Ishikawa (cell line): ENCODE measurements around the gene FXYD3.

Experiments
- CEBPB ChIP-seq: IDR thresholded peaks from 2 replicates; pipeline ENCODE4 v1.6.1; 2012
- CREB1 ChIP-seq: IDR thresholded peaks from 2 replicates; pipeline ENCODE4 v1.6.1; 2012; ENCODE audit warnings: low read depth
- EGR1 ChIP-seq: IDR thresholded peaks from 2 replicates; pipeline ENCODE4 v1.6.1; 2012
- EP300 ChIP-seq: IDR thresholded peaks from 2 replicates; pipeline ENCODE4 v1.6.1; 2012; ENCODE audit warnings: borderline replicate concordance
- FOXM1 ChIP-seq: IDR thresholded peaks from 2 replicates; pipeline ENCODE4 v1.6.1; 2012; ENCODE audit warnings: low read depth, borderline replicate concordance
- MAX ChIP-seq: IDR thresholded peaks from 2 replicates; pipeline ENCODE4 v1.6.1; 2012
- NFIC ChIP-seq: IDR thresholded peaks from 2 replicates; pipeline ENCODE4 v1.6.1; 2012
- RAD21 ChIP-seq: IDR thresholded peaks from 2 replicates; pipeline ENCODE4 v1.6.1; 2012; ENCODE audit warnings: low read depth
- REST ChIP-seq: IDR thresholded peaks from 2 replicates; pipeline ENCODE4 v1.6.1; 2012; ENCODE audit warnings: low read depth, mild to moderate bottlenecking
- TAF1 ChIP-seq: IDR thresholded peaks from 2 replicates; pipeline ENCODE4 v1.6.1; 2012; ENCODE audit warnings: low read depth, mild to moderate bottlenecking
- TCF12 ChIP-seq: IDR thresholded peaks from 2 replicates; pipeline ENCODE4 v1.6.1; 2012; ENCODE audit warnings: low read depth
- TEAD4 ChIP-seq: IDR thresholded peaks from 2 replicates; pipeline ENCODE4 v1.6.1; 2012
- USF1 ChIP-seq: IDR thresholded peaks from 2 replicates; pipeline ENCODE4 v1.6.1; 2012
- YY1 ChIP-seq: IDR thresholded peaks from 2 replicates; pipeline ENCODE4 v1.6.1; 2012; ENCODE audit warnings: low read depth
- ZBTB7A ChIP-seq: IDR thresholded peaks from 2 replicates; pipeline ENCODE4 v1.6.1; 2012; ENCODE audit warnings: low read depth

The FXYD3 gene

GRCh38 chr19:35170359-35171061 lies 54.9 kb downstream of the FXYD3 start:
- TF ChIP-seq TAF1 (no peak), NFIC (no peak), EGR1 (no peak), TCF12 (no peak), CREB1 (no peak)

DNA sequence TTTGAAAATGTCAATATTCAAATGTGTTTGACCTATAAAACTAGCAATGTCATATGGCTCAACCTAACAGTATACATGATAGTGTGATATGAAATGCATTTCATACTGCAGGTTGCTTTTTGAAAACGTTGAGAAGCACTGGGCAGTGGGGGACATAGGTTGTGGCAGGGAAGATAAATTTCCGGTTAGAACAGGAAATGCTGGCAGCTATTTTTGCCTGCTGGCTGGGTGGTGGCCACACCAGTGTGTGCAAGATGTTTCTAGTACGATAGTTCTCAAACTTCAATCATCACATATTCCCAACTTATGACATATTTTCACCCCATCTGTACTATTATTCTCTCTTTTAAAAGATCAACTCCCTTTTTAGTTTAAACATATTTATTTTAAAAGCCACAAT lies 56.1 kb downstream of the FXYD3 start:
- TF ChIP-seq MAX (no peak), YY1 (no peak), EGR1 (no peak), FOXM1 (no peak), TAF1 (no peak), EP300 (no peak), TEAD4 (no peak), CEBPB (no peak), RAD21 (no peak), CREB1 (no peak), USF1 (no peak), ZBTB7A (no peak), TCF12 (no peak), REST (no peak), NFIC (no peak)
